ENCODE measurements around the gene RESF1. TPM values are rescaled to one million over a fixed set of nuclear protein-coding genes. Genes with fewer than 3 reads are reported as not detected.

The RESF1 gene
- total RNA-seq, 1 experiment from 2014 or later: 43.5 TPM

- Mint-ChIP-seq H3K27me3 (ENCODE audit: unreplicated experiment) (no peaks in the 10 kb centered on the region), H3K27ac (ENCODE audit: unreplicated experiment) (no peak overlapping the region), H3K9me3 (ENCODE audit: low read depth, unreplicated experiment) (peaks cover 9% of the 10 kb centered on the region), H3K36me3 (ENCODE audit: insufficient read depth, unreplicated experiment) (peaks cover 5% of the 10 kb centered on the region), H3K4me1 (ENCODE audit: low read depth, unreplicated experiment) (peaks cover 10% of the 10 kb centered on the region), H3K4me3 (ENCODE audit: low read depth, unreplicated experiment) (no peak overlapping the region)
- DNase-seq: no peak
- BruUV-seq (replicated peaks): no TSS peak
- no peak for TF ChIP-seq CTCF (IDR thresholded peaks at IDR 0.05; ENCODE audit: unreplicated experiment)
- intact Hi-C loops (cut with micrococcal nuclease; ENCODE audit: unreplicated experiment): no loop called here
- CTCF ChIA-PET: no interaction called here
These were observed 8.2 kb upstream of the RESF1 start for GRCh38 chr12:31951008-31951407.

DNA sequence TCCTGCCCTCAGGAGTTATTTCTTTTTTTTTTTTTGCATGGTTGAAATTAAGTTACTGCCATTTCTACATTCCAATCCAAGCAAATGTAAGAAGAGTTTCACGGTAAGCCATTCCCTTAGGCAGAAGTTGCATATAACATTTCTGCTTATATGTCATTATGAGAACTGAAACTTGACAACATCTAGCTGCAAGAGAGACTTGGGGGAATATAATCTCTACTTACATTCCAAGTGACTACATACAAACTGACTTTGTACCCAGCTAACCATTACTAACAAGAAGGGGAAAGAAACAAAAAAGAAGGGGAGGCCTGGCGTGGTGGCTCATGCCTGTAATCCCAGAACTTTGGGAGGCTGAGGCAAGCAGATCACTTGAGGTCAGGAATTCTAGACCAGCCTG, 7.3 kb upstream of the RESF1 start:
- intact Hi-C loops (cut with micrococcal nuclease; ENCODE audit: unreplicated experiment): no loop called here
- BruUV-seq (replicated peaks): no TSS peak
- peaks cover 18% of the 10 kb centered on the region for H3K4me1 Mint-ChIP-seq (ENCODE audit: low read depth, unreplicated experiment)
- H3K27me3 Mint-ChIP-seq (ENCODE audit: unreplicated experiment): no peaks in the 10 kb centered on the region
- CTCF ChIA-PET: no interaction called here
- no peak overlapping the region for H3K27ac Mint-ChIP-seq (ENCODE audit: unreplicated experiment)
- peaks cover 12% of the 10 kb centered on the region for H3K9me3 Mint-ChIP-seq (ENCODE audit: low read depth, unreplicated experiment)
- no peak for DNase-seq
- TF ChIP-seq CTCF (IDR thresholded peaks at IDR 0.05; ENCODE audit: unreplicated experiment): no peak
- no peak overlapping the region for H3K4me3 Mint-ChIP-seq (ENCODE audit: low read depth, unreplicated experiment)
- peaks cover 10% of the 10 kb centered on the region for H3K36me3 Mint-ChIP-seq (ENCODE audit: insufficient read depth, unreplicated experiment)

DNA sequence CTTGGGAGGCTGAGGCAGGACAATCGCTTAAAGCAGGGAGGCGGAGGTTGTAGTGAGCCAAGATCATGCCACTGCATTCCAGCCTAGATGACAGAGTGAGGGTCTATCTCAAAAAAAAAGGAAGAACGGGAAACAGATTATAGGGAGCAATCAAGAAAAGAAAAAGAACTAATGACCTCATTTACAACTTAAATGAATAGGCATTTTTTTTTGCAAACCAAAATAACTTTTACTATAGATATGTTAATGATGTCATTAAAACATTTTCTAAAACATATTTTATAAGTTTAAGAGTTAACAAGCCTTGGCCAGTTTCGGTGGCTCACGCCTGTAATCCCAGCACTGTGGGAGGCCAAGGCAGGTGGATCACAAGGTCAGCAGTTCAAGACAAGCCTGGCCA, 6.8 kb upstream of the RESF1 start:
- Mint-ChIP-seq H3K9me3 (ENCODE audit: low read depth, unreplicated experiment) (peaks cover 9% of the 10 kb centered on the region), H3K27ac (ENCODE audit: unreplicated experiment) (no peak overlapping the region), H3K36me3 (ENCODE audit: insufficient read depth, unreplicated experiment) (peaks cover 10% of the 10 kb centered on the region), H3K27me3 (ENCODE audit: unreplicated experiment) (no peaks in the 10 kb centered on the region), H3K4me3 (ENCODE audit: low read depth, unreplicated experiment) (no peak overlapping the region), H3K4me1 (ENCODE audit: low read depth, unreplicated experiment) (peaks cover 18% of the 10 kb centered on the region)
- TF ChIP-seq CTCF (IDR thresholded peaks at IDR 0.05; ENCODE audit: unreplicated experiment): no peak
- BruUV-seq (replicated peaks): no TSS peak
- CTCF ChIA-PET: no interaction called here
- no peak for DNase-seq
- intact Hi-C loops (cut with micrococcal nuclease; ENCODE audit: unreplicated experiment): no loop called here

DNA sequence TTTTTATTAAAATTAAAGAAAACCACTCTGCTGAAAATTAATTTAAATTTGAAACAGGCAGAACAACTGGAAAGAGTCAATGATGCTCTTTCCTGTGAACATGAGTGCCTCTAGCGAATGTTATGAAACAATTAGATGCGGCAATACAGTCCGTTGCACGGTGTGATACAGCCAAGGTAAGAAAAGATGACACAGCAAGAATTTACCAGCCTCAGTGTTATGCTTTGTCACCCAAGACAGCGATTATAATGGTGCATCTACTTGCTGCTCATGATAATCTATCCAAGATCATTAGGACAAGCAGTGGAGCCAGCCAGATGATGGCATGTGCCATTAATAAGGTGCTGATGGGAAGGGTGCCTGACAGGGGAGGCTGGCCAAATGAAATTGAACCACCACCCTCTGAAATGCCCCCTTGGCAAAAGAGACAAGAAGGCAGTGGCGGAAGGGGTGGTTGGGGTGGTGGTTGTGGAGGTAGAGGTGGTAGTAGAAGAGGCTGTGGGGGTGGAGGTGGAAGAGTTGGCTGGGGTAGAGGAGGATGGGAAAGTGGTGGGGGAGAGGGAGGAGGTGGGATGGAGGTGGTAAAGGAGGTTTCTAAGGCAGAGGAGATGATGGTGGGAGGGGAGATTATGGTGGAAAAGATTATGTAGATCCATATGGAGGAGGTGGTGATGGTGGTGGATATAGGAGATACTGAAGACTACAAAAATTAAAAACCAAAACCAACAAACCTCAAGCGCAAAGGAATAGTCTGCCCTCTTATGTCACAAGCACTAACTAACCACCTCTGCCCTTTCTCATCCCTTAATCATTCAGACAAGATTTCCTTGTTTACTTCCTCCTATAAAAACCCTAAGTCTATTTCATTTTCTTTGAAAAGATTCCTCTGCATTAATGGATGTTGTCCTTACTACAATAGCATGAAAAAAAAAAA, 4.0 kb upstream of the RESF1 start:
- Mint-ChIP-seq H3K4me1 (ENCODE audit: low read depth, unreplicated experiment) (peaks cover 26% of the 10 kb centered on the region), H3K4me3 (ENCODE audit: low read depth, unreplicated experiment) (no peak overlapping the region), H3K36me3 (ENCODE audit: insufficient read depth, unreplicated experiment) (peaks cover 31% of the 10 kb centered on the region), H3K27me3 (ENCODE audit: unreplicated experiment) (no peaks in the 10 kb centered on the region), H3K9me3 (ENCODE audit: low read depth, unreplicated experiment) (peaks cover 3% of the 10 kb centered on the region), H3K27ac (ENCODE audit: unreplicated experiment) (no peak overlapping the region)
- no peak for DNase-seq
- TF ChIP-seq CTCF (IDR thresholded peaks at IDR 0.05; ENCODE audit: unreplicated experiment): no peak
- BruUV-seq (replicated peaks): no TSS peak
- CTCF ChIA-PET: interaction anchor here (0.7 kb wide), 1 partner anchor 15 kb away, joined by 4 read pairs; no protein-coding TSS in a partner anchor
- intact Hi-C loops (cut with micrococcal nuclease; ENCODE audit: unreplicated experiment): no loop called here

Measured in Calu3 (cell line).